Activated T-helper 1 cell treated with anti-CD3 and anti-CD28 coated beads, Interleukin-2, amount 50 U/mL, for 16 hours (primary cell): ENCODE data around the gene CALR.
"Not testable (repeated sequence)": the region's sequence is repeated elsewhere in the genome, so short reads cannot be mapped to it uniquely, and the experiment has no call there.

ENCODE experiments used
- DNase-seq, 2 donors: peaks; one replicate each; pipeline ENCODE4 v3.0.0-alpha.2; 2020; ENCODE audit warnings: low read depth in 1 of 2, low spot score in 1 of 2

Gene CALR

DNA sequence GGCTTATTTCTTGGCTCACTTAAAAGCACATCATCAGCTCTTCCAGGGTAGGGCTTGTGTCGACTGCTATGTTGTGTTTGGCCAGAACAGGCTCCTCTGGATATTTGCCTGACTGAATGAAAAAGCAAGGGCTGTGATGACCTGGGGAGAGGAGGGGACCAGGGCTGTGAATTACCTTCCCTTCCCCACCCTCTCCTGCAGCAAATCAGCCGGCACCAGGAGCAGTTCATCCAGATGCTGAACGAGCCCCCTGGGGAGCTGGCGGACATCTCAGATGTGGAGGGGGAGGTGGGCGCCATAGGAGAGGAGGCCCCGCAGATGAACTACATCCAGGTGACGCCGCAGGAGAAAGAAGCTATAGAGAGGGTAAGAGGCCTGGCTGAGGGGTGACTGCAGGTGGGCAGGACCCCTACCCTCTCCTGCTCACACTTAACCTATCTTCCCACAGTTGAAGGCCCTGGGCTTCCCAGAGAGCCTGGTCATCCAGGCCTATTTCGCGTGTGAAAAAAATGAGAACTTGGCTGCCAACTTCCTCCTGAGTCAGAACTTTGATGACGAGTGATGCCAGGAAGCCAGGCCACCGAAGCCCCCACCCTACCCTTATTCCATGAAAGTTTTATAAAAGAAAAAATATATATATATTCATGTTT is 14.2 kb downstream of the CALR start:
- no peak for DNase-seq

DNA sequence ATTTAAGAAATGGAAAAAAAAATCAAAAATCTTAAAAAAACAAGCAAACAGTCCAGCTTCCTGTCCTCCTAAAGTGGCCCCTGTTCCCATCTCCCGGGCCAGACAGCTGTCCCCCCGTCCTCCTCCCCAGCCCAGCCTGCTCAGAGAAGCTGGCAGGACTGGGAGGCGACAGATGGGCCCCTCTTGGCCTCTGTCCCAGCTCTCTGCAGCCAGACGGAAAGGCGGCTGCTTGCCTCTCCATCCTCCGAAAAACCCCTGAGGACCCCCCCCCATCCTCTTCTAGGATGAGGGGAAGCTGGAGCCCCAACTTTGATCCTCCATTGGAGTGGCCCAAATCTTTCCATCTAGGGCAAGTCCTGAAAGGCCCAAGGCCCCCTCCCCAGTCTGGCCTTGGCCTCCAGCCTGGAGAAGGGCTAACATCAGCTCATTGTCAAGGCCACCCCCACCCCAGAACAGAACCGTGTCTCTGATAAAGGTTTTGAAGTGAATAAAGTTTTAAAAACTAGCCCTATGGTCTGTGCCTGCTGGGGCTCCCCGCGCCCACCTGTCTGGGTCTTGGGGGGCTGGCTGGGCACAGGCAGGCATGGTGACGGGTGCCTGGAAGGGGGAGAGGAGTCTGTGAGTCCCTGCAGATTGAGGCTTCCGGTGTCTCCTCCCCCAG is 14.9 kb downstream of the CALR start:
- no peak for DNase-seq

GRCh38 chr19:12953799-12954611 is 15.6 kb downstream of the CALR start:
- DNase-seq: no peak

DNA sequence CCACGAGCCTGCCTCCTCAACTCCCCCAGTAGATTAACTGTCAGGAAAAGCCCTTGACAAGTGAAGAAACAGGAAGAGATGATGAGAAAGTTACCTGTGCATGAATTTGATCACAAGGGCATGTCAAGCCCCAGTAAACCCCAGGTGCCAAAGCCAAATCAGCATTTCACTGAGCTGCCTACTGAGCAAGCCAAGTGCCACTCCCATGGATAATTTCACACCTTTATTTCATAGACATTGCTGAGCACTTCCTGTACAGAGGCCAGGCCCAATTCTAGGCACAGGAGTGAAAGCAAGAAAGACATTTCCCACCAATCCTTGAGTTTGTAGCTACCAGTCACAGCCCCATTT is 16.2 kb downstream of the CALR start:
- DNase-seq: no peak

GRCh38 chr19:12955575-12955974 is 17.2 kb downstream of the CALR start:
- not testable (repeated sequence) for DNase-seq

- no peak for DNase-seq
Observed at GRCh38 chr19:12955996-12956395, 17.6 kb downstream of the CALR start.

GRCh38 chr19:12956446-12957388 is 18.3 kb downstream of the CALR start, which contains the start of gene GADD45GIP1:
TSS of gene GADD45GIP1 (minus strand) at chr19:12957223. CDS start at chr19:12957212, 11 bp downstream.
- peak; percentile 65 to 69 for DNase-seq

DNA sequence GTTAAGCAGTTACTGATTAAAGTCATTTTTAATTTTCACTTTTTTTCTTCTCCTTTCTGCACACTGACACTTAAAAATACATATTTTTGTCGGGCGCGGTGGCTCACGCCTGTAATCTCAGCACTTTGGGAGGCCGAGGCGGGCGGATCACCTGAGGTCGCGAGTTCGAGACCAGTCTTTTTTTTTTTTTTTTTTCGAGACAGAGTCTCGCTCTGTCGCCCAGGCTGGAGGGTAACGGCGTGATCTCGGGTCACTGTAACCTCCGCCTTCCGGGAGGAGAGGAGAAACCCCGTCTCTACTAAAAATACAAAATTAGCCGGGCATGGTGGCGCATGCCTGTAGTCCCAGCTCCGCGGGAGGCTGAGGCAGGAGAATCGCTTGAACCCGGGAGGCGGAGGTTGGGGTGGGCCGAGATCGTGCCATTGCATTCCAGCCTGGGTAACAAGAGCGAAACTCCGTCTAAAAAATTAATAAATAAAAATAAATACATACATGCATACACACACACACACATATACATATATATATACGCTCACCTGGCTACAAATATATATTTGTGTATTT is 19.1 kb downstream of the CALR start:
- not testable (repeated sequence) for DNase-seq

- DNase-seq: no peak
Observed at GRCh38 chr19:12959481-12959880, 21.1 kb downstream of the CALR start.

GRCh38 chr19:12965017-12965811 is 26.8 kb downstream of the CALR start:
- peak; percentile 66 to 72 for DNase-seq

DNA sequence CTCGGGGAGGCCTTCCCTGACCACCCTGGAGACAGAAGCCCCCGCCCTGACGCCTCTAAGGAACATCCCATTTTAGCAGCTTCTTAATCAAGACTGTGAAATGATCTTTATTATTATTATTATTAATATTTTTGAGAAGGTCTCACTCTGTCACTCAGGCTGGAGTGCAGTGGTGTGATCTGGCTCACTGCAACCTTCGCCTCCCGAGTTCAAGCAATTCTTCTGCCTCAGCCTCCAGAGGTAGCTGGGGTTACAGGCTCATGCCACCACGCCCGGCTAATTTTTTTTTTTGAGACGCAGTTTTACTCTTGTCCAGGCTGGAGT is 27.4 kb downstream of the CALR start:
- no peak for DNase-seq

- no peak for DNase-seq
Observed at GRCh38 chr19:12967907-12968306, 29.5 kb downstream of the CALR start.

DNA sequence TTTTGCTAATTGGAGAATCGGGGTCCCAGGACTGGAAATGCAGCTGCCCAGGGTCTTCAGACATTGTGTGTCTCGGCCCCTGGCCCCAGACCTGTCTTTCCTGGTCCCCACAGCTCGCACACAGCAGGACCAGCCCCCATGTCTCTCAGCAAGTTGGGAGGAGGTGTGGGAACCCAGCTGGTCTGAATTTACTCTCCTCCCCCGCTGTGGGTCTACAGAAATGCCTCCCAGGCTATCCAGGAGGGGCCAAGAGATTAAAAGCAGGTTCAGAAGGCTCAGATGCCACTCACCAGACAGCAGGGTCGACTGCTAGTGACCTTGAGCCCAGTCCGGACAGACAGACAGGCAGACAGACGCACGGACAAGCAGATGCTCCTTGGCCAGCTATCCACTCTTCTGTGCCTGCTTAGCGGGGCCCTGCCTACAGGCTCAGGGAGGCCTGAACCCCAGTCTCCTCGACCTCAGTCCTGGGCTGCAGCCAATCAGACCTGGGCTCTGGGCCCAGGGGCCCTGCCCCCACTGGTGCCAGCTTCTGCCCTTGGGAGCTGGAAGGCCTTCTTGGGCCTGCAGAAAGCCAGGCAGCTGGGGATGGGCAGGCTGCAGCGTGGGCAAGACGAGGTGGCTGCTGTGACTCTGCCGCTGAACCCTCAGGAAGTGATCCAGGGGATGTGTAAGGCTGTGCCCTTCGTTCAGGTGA is 31.0 kb downstream of the CALR start, which contains the start of gene DAND5:
Gene DAND5 (plus strand): TSS at position 285 of the 697 bp plus-strand sequence. CDS start 85 bp downstream, at position 370.
- DNase-seq: no peak

GRCh38 chr19:12970070-12970820 is 31.8 kb downstream of the CALR start:
- no peak for DNase-seq

DNA sequence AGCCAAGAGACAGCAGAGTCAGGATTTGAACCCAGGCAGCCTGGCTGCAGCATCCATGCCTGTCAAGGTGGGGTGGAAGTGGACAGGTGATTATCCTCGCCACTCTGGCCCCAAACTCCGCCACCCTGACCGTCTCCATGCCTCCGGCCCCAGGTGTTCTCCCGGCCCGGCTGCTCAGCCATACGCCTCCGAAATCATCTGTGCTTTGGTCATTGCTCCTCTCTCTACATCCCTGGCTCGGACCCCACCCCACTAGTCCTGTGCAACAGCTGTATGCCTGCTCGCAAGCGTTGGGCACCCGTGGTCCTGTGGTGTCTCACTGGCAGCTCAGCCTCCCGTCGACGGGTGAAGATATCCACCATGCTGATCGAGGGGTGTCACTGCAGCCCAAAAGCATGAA is 34.8 kb downstream of the CALR start:
- DNase-seq: no peak

- no peak for DNase-seq
Observed at GRCh38 chr19:12974301-12975220, 36.2 kb downstream of the CALR start.

DNA sequence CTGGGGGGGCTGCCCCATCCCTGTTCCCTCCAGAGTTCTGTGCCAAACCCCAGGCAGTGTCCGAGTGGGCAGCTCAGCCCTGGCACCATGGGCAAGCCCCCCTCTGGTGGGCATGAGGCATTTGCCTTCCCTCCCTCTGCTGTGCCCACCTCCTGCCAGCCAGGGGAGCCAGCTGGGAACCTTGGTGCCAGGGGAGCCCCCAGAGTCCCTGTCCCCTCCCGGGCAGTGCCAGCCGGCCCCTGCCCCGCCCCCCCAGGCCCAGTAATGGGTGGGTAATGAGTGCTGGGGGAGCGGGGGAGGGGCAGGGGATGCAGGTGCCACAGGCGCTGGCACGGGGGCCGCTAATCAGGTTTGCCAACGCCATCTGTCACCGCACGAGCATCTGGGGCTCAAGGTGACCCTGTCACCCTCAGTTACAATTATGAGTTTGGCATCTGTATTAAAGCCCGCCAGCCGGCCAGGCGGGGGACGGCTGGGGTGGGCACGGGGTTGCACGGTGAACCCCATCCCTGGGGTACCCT is 36.9 kb downstream of the CALR start:
- no peak for DNase-seq
